HAP-1 (cell line): ENCODE data around the gene SRC.

Experiments
- DNase-seq, 2 experiments: peaks; one replicate each; pipeline ENCODE4 v3.0.0-alpha.2; 2016 to 2020; ENCODE audit warnings: low spot score in 2 of 2
- H3K27me3 ChIP-seq: fragments of 250-450 bp; sonication (Bioruptor Pico); 2 replicates; pipeline ENCODE4 v1.5.1; 2020; ENCODE audit warnings: low read depth, mild to moderate bottlenecking, moderate library complexity
- H3K36me3 ChIP-seq: fragments of 250-450 bp; sonication (Bioruptor Pico); replicated peaks from 2 replicates; pipeline ENCODE4 v1.5.1; 2020; ENCODE audit warnings: mild to moderate bottlenecking
- H3K4me1 ChIP-seq: fragments of 250-450 bp; sonication (Bioruptor Pico); 2 replicates; pipeline ENCODE4 v1.5.1; 2020; ENCODE audit warnings: mild to moderate bottlenecking
- H3K4me3 ChIP-seq: fragments of 250-450 bp; sonication (Bioruptor Pico); 2 replicates; pipeline ENCODE4 v1.5.1; 2020; ENCODE audit warnings: mild to moderate bottlenecking, moderate library complexity
- H3K9me3 ChIP-seq: fragments of 250-450 bp; sonication (Bioruptor Pico); 2 replicates; pipeline ENCODE4 v1.5.1; 2020; ENCODE audit warnings: mild to moderate bottlenecking, moderate library complexity
- in situ Hi-C: fragments of 300-500 bp; cut with MboI; formaldehyde crosslinking; loops from 3 replicates; pipeline ENCODE4 v1.14.3; 2020; ENCODE audit warnings: low sequenced_read_pairs, inconsistent platforms, mixed read lengths

SRC gene

GRCh38 chr20:37387519-37388269, 41.8 kb downstream of the SRC start:
- H3K9me3 ChIP-seq, result no peaks in the 10 kb centered on the region
- no peaks in the 10 kb centered on the region for H3K4me1 ChIP-seq
- no peaks in the 10 kb centered on the region for H3K27me3 ChIP-seq
- H3K36me3 ChIP-seq, result peaks cover 5% of the 10 kb centered on the region
- DNase-seq, result no peak
- H3K4me3 ChIP-seq, result no peak overlapping the region
- in situ Hi-C loops, result loop anchor here (5.0 kb wide), 1 partner anchor 115 kb away; no protein-coding TSS in a partner anchor

GRCh38 chr20:37388831-37389230, 42.9 kb downstream of the SRC start:
- no peak for DNase-seq
- in situ Hi-C loops, result loop anchor here (5.0 kb wide), 1 partner anchor 117 kb away; no protein-coding TSS in a partner anchor
- Histone ChIP-seq H3K36me3 (peaks cover 5% of the 10 kb centered on the region), H3K4me3 (no peak overlapping the region), H3K4me1 (no peaks in the 10 kb centered on the region), H3K27me3 (no peaks in the 10 kb centered on the region), H3K9me3 (no peaks in the 10 kb centered on the region)

- H3K4me3 ChIP-seq, result no peak overlapping the region
- in situ Hi-C loops, result loop anchor here (5.0 kb wide), 1 partner anchor 117 kb away; no protein-coding TSS in a partner anchor
- no peaks in the 10 kb centered on the region for H3K27me3 ChIP-seq
- H3K9me3 ChIP-seq, result no peaks in the 10 kb centered on the region
- DNase-seq, result no peak
- peaks cover 5% of the 10 kb centered on the region for H3K36me3 ChIP-seq
- no peaks in the 10 kb centered on the region for H3K4me1 ChIP-seq
These were observed 43.4 kb downstream of the SRC start for GRCh38 chr20:37389241-37389747.

GRCh38 chr20:37389844-37390275, 43.9 kb downstream of the SRC start:
- no peaks in the 10 kb centered on the region for H3K4me1 ChIP-seq
- in situ Hi-C loops, result loop anchor here (5.0 kb wide), 1 partner anchor 118 kb away; no protein-coding TSS in a partner anchor
- H3K36me3 ChIP-seq, result peaks cover 4% of the 10 kb centered on the region
- no peaks in the 10 kb centered on the region for H3K9me3 ChIP-seq
- no peaks in the 10 kb centered on the region for H3K27me3 ChIP-seq
- H3K4me3 ChIP-seq, result no peak overlapping the region
- DNase-seq, result no peak

GRCh38 chr20:37390503-37390890, 44.6 kb downstream of the SRC start:
- Histone ChIP-seq H3K27me3 (no peaks in the 10 kb centered on the region), H3K9me3 (no peaks in the 10 kb centered on the region), H3K4me3 (no peak overlapping the region), H3K4me1 (no peaks in the 10 kb centered on the region), H3K36me3 (no peaks in the 10 kb centered on the region; the same call in 1 of the 2 replicates)
- in situ Hi-C loops, result no loop called here
- peak in 1 of 2 experiments; percentile 5 for DNase-seq

- no peaks in the 10 kb centered on the region; the same call in 1 of the 2 replicates for H3K36me3 ChIP-seq
These were observed 45.1 kb downstream of the SRC start for GRCh38 chr20:37390891-37391525.

GRCh38 chr20:37392441-37393195, 46.7 kb downstream of the SRC start:
- Histone ChIP-seq H3K4me3 (no peak overlapping the region), H3K4me1 (peaks cover 8% of the 10 kb centered on the region), H3K27me3 (no peaks in the 10 kb centered on the region), H3K36me3 (peaks cover 5% of the 10 kb centered on the region), H3K9me3 (no peaks in the 10 kb centered on the region)
- in situ Hi-C loops, result no loop called here
- peak in 1 of 2 experiments; percentile 56 for DNase-seq

More at GRCh38 chr20:37390891-37391525, 45.1 kb downstream of the SRC start:
- H3K4me3 ChIP-seq, result no peak overlapping the region
- no peaks in the 10 kb centered on the region for H3K27me3 ChIP-seq
- in situ Hi-C loops, result no loop called here
- DNase-seq, result peak in 1 of 2 experiments; percentile 7
- peaks cover 2% of the 10 kb centered on the region for H3K4me1 ChIP-seq
- H3K9me3 ChIP-seq, result no peaks in the 10 kb centered on the region

- DNase-seq, result no peak
- Histone ChIP-seq H3K27me3 (no peaks in the 10 kb centered on the region), H3K9me3 (no peaks in the 10 kb centered on the region), H3K4me1 (peaks cover 8% of the 10 kb centered on the region), H3K4me3 (no peak overlapping the region), H3K36me3 (peaks cover 6% of the 10 kb centered on the region)
- in situ Hi-C loops, result no loop called here
These were observed 47.4 kb downstream of the SRC start for GRCh38 chr20:37393196-37393862.

- no peak overlapping the region for H3K4me3 ChIP-seq
- H3K27me3 ChIP-seq, result no peaks in the 10 kb centered on the region
- peaks cover 8% of the 10 kb centered on the region for H3K4me1 ChIP-seq
- no peak for DNase-seq
- no peaks in the 10 kb centered on the region for H3K9me3 ChIP-seq
- peaks cover 11% of the 10 kb centered on the region for H3K36me3 ChIP-seq
- in situ Hi-C loops, result no loop called here
These were observed 48.1 kb downstream of the SRC start for GRCh38 chr20:37393863-37394542.

GRCh38 chr20:37394543-37395409, 48.8 kb downstream of the SRC start:
- Histone ChIP-seq H3K36me3 (peaks cover 13% of the 10 kb centered on the region), H3K9me3 (no peaks in the 10 kb centered on the region), H3K4me3 (no peak overlapping the region), H3K4me1 (peaks cover 8% of the 10 kb centered on the region), H3K27me3 (no peaks in the 10 kb centered on the region)
- in situ Hi-C loops, result no loop called here
- no peak for DNase-seq

- H3K4me3 ChIP-seq, result no peak overlapping the region
- peaks cover 13% of the 10 kb centered on the region for H3K36me3 ChIP-seq
- H3K9me3 ChIP-seq, result no peaks in the 10 kb centered on the region
- in situ Hi-C loops, result no loop called here
- no peaks in the 10 kb centered on the region for H3K27me3 ChIP-seq
- peaks cover 8% of the 10 kb centered on the region for H3K4me1 ChIP-seq
- no peak for DNase-seq
These were observed 49.5 kb downstream of the SRC start for GRCh38 chr20:37395410-37395797.

- in situ Hi-C loops, result no loop called here
- Histone ChIP-seq H3K27me3 (no peaks in the 10 kb centered on the region), H3K4me1 (peaks cover 8% of the 10 kb centered on the region), H3K36me3 (peaks cover 13% of the 10 kb centered on the region), H3K4me3 (no peak overlapping the region), H3K9me3 (no peaks in the 10 kb centered on the region)
- peak; percentile 35 to 78 for DNase-seq
These were observed 50.0 kb downstream of the SRC start for GRCh38 chr20:37395921-37396415.
